Astrocyte of the cerebellum (primary cell): ENCODE results near the gene MRPL30.

Source experiments
- DNase-seq: peaks from one replicate; pipeline ENCODE4 v3.0.0-alpha.2; 2011; ENCODE audit warnings: low read depth
- H3K4me3 ChIP-seq: 2 replicates; pipeline ENCODE4 v1.5.1; 2011; ENCODE audit warnings: mild to moderate bottlenecking, low read depth, low read length, moderate library complexity
- CTCF ChIP-seq: IDR thresholded peaks from 2 replicates; pipeline ENCODE4 v1.5.1; 2012; ENCODE audit warnings: low read length, low read depth, moderate library complexity, mild to moderate bottlenecking; ENCODE audit errors: missing control alignments
- in situ Hi-C: cut with HindIII; loops from 2 replicates; pipeline ENCODE4 v1.10.0; 2017; ENCODE audit warnings: low sequenced_read_pairs

MRPL30 gene

GRCh38 chr2:99159594-99159993, 21.4 kb upstream of the MRPL30 start:
- H3K4me3 ChIP-seq = no peak overlapping the region
- DNase-seq = no peak
- TF ChIP-seq CTCF = no peak
- in situ Hi-C loops = no loop called here

GRCh38 chr2:99166218-99166617, 14.8 kb upstream of the MRPL30 start:
- no peak overlapping the region for H3K4me3 ChIP-seq
- TF ChIP-seq CTCF = no peak
- in situ Hi-C loops = no loop called here
- no peak for DNase-seq

- in situ Hi-C loops = no loop called here
- TF ChIP-seq CTCF = no peak
- H3K4me3 ChIP-seq = no peak overlapping the region
- no peak for DNase-seq
Measured at GRCh38 chr2:99169534-99169933, 11.4 kb upstream of the MRPL30 start.

GRCh38 chr2:99171377-99172140, 9.4 kb upstream of the MRPL30 start:
- TF ChIP-seq CTCF = no peak

GRCh38 chr2:99181624-99182000, 628 bp downstream of the MRPL30 start:
- TF ChIP-seq CTCF = no peak
- peak overlapping the region; percentile 69 for H3K4me3 ChIP-seq
- in situ Hi-C loops = no loop called here
- no peak for DNase-seq

More at GRCh38 chr2:99171377-99172140, 9.4 kb upstream of the MRPL30 start:
- H3K4me3 ChIP-seq = no peak overlapping the region
- in situ Hi-C loops = no loop called here
- DNase-seq = no peak

GRCh38 chr2:99183025-99183424, 2.0 kb downstream of the MRPL30 start:
- no peak for DNase-seq
- in situ Hi-C loops = no loop called here
- no peak for TF ChIP-seq CTCF
- H3K4me3 ChIP-seq = no peak overlapping the region
